HG02884 (cell line): ENCODE results near the gene NKAP.
A peak's percentile ranks its signal among the peaks of the same experiment; 100 is the strongest.
"Not testable (repeated sequence)": the region's sequence is repeated elsewhere in the genome, so short reads cannot be mapped to it uniquely, and the experiment has no call there.

Source experiments
- ATAC-seq: cut with Tn5 transposase; IDR thresholded peaks from one replicate; pipeline ENCODE4 v1.9.1; 2021; ENCODE audit warnings: mild to moderate bottlenecking, moderate library complexity; ENCODE audit not compliant: unreplicated experiment

NKAP gene

DNA sequence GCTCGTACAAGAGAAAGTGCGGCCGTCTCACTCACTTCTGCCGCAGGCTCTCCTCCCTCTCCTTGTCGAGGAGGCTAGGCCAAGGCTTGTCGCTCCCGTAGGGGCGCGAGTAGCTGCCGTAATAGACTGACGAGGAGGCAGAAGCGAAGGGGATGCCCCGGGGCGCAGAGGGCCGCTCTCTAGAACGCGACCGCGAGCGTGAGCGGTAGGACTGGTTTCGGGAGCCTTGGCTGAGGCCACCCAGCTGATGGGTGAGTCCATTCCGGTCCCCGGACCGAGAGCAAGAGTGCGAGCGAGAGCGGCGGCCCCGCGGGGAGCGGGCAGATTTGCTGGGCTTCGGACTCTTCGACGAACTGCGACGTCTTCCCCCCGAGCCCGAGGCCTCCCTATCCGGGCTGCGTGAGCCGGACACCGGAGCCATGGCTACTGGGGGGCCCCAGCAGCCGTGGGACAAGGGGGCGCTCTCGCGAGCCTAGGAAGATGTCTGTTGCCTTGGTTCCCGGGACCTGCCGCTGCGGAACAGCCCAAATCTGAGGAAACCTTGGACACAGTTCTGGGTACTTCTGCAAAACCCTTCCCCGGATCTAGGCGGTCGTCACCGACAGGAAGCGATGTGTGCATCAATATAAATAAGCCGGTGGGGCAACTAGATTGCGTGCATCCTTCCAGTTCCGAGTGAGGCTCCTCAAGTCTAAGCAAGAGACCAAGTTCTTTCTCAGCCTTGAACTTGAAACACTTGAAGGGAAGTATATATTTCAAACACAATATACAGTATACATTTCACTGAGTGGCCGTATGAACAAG lies at the start of gene NKAP:
Gene NKAP, minus strand, starts transcription at position 567 of the 804 bp plus-strand sequence. Its CDS starts 146 bp downstream, at position 421.
- peak; percentile 76 for ATAC-seq

GRCh38 chrX:119991005-119991787 lies 47.6 kb upstream of the NKAP start:
- no peak for ATAC-seq

DNA sequence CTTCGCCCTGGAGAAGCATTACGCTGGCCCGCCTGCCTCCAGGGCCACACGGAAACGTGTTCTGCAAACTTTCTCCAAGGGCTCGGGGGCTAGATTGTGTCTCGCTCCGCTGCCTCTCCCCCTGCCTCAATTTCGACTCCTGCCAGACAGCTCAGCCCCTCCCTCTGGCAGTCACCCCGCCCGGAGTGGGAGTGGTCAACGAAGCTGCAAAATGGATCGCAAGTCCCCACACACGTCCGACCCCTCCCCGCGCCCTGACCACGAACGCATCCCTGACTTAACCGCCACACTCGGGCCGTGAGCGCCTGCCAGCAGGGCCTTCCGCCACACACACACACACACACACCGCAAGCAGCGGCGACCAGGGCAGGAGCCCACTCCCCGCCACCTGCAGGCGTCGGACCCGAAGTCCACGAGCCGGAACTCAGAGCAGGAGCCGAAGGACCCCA lies 47.0 kb upstream of the NKAP start:
- no peak for ATAC-seq

DNA sequence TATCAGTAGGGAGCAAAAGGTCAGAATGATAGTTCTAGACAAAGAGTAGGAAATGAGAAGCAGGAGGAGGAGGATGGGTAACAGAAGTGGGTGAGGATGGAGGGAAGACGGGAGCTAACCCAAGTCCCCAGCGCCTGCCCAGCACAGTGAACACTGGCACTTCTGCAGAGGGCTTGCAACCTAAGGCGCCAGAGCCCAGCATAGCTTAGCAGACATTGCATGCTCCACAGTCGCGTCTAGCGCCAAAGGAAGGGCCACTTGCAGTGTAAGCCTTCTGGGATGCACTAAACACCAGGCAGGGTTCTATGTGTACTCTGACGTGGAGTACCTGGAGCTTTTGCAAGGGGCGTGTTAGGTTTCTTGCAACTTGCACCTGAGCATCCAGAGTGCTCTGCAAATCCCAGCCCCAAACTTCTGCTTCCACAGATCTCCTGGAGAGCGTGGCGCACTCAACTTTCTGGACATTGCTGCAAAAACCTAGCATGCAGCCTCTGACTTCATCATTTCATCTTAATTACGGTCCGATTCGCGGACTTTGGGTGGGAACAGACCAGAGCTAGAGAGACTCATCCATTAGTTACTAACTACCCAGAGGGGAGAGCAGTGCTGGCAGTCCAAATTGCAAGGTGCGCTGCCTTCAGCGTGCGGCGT lies 46.5 kb upstream of the NKAP start:
- no peak for ATAC-seq

- no peak for ATAC-seq
These were observed 42.7 kb upstream of the NKAP start for GRCh38 chrX:119986203-119986602.

- no peak for ATAC-seq
These were observed 41.1 kb upstream of the NKAP start for GRCh38 chrX:119984652-119985051.

GRCh38 chrX:119983494-119983893 lies 39.9 kb upstream of the NKAP start:
- no peak for ATAC-seq

- ATAC-seq, result no peak
These were observed 38.6 kb upstream of the NKAP start for GRCh38 chrX:119982145-119982544.

GRCh38 chrX:119981286-119982070 lies 37.9 kb upstream of the NKAP start:
- ATAC-seq, result no peak

DNA sequence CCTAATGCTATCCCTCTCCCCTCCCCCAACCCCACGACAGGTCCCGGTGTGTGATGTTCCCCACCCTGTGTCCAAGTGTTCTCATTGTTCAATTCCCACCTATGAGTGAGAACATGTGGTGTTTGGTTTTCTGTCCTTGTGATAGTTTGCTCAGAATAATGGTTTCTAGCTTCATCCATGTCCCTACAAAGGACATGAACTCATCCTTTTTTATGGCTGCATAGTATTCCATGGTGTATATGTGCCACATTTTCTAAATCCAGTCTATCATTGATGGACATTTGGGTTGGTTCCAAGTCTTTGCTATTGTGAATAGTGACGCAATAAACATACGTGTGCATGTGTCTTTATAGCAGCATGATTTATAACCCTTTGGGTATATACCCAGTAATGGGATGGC lies 33.6 kb upstream of the NKAP start:
- ATAC-seq, result not testable (repeated sequence)

GRCh38 chrX:119971184-119971583 lies 27.6 kb upstream of the NKAP start:
- ATAC-seq, result no peak

DNA sequence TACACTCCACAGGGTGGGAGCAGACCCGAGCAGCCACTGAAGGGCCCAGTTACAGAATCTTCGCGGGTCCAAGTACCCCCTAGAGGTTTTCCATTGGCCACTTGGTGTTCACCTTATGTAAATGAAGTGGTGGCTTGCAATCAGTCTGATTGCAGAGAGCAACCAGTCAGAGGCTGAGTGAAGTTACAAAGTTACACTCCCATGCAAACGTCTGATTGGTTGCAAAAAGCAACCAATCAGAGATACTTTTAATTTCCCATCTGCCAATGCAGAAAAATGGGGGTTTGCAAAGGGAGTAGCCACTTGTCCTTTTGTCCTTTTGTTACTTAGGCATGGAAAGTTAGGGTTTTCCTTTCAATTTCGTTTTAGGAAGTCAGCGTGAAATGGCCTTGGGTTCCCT lies 27.0 kb upstream of the NKAP start:
- ATAC-seq, result no peak

GRCh38 chrX:119966837-119967236 lies 23.3 kb upstream of the NKAP start:
- not testable (repeated sequence) for ATAC-seq

DNA sequence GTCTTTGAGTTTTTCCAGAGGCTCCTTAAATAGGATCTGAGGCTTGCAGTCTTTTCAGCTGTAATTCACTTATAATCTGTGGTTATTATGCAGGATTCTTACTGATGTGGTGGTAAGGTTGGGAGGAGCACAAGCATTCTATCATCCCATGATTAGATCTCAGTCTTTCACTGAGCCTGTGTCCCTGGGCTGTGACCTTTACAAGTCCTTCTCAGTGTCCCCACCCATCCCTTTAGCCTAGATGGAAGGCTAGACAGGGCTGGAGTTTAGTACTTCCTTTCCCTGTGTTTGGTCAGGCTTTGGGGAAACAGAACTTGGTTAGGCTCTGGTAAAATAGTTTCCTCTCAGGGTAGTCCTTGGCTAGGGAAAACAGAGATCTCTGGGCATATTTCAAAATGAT lies 17.1 kb upstream of the NKAP start:
- ATAC-seq, result no peak

DNA sequence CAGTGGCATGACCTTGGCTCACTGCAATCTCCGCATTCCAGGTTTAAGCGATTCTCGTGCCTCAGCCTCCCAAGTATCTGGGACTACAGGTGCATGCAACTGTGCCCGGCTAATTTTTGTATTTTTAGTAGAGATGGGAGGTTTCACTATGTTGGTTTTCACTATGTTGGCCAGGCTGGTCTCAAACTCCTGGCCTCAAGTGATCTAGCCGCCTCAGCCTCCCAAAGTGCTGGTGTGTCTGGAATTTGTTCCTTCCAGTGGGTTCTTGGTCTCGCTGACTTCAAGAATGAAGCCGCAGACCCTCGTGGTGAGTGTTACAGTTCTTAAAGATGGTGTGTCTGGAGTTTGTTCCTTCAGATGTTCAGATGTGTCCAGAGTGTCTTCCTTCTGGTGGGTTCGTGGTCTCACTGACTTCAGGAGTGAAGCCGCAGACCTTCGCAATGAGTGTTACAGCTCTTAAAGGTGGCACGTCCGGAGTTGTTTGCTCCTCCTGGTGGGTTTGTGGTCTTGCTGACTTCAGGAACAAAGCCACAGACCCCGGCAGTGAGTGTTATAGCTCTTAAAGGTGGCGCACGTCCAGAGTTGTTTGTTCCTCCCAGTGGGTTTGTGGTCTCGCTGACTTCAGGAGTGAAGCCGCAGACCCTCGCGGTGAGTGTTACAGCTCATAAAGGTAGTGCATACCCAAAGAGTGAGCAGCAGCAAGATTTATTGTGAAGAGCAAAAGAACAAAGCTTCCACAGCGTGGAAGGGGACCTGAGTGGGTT lies 12.4 kb upstream of the NKAP start:
- ATAC-seq, result not testable (repeated sequence)

GRCh38 chrX:119954374-119954773 lies 10.8 kb upstream of the NKAP start:
- no peak for ATAC-seq

DNA sequence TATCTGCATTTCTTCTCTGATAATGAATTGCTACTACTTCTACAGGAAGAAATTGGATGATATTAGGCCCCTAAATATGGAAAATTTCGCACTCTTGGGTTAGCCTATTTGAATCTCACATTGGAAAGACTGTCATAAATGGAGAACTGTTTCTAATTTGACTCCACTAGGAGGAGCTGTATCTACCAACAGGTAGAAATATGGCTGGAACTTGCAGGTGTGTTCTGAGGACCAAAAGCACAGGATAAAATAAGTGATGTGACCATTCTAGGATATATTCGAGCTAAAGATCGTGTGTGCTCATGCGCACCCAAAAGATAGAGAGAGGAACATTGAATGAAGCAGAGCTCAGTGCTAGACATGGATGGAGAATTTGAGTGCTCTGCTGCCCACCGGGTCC lies 4.8 kb upstream of the NKAP start:
- no peak for ATAC-seq

DNA sequence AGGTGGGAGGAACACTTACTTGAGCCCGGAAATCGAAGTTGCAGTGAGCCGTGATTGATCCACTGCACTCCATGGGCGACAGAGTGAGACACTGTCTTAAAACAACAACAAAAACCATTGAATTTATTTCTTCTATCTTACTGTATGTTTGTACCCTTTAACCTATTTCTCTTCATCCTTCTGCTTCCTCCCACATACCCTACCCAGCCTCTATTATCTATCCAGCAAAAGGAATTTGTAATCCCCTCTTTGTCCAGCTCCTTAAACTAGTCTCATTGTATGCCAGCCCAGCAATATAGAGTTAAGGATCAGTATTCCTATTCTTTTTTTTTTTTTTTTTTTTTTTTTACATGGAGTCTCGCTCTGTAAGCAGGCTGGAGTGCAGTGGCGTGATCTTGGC lies 1.9 kb upstream of the NKAP start:
- no peak for ATAC-seq

DNA sequence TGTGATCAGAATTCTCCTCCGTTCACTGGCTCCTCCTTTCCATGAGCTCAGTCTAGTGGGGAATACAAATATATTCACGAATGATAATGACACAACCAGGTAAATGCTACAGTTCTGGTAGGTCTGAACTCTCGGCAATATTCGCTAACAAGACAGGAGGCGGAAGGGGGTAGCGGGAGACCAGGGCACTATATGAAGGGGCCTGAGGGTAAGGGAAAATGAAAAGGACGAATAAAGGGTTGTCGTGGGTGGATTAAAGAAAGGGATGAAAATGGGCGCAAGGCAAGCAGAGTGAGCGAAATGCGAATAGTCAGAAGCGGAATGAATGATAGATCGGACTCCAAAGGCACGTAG lies 743 bp downstream of the NKAP start:
- ATAC-seq, result no peak

DNA sequence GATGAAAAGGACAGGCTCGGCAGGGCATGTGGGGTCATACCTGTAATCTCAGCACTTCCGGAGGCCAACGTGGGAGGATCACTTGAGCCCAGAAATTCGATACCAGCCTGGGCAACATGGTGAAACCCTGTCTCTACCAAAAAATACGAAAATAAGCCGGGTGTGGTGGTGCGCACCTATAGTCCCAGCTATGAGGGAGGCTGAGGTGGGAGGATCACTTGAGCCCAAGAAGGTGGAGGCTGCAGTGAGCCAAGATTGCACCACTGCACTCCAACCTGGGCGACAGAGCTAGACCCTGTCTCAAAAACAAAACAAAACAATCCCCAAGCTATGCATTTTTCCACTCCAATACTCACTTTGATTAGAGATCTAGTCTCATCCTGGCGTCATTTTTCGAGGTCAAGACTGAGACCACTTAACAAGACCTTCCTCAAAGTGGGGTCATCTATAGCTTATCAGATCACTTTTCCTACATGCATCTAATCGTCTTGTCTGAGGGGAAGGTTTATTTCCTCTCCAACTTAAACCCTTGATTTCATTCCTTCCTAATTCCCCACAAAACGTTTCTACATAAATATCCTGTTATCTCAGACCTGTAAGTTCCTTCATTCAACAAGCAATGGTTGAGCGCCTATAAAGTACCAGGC lies 1.3 kb downstream of the NKAP start:
- no peak for ATAC-seq
